Large intestine (tissue), 3 donors: ENCODE results near the gene INTS3. TPM values are rescaled to one million over a fixed set of nuclear protein-coding genes. Genes with fewer than 3 reads are reported as not detected.

Experiments used
- DNase-seq, 2 donors: peaks; one replicate each; pipeline versions ENCODE4 v3.0.0 to v3.0.0-alpha.2; 2013
- H3K27ac ChIP-seq: one replicate; pipeline ENCODE4 v1.5.1; 2013; ENCODE audit warnings: low read length
- H3K27me3 ChIP-seq: 2 replicates; pipeline ENCODE4 v1.6.1; 2013; ENCODE audit warnings: low read length; ENCODE audit not compliant: control insufficient read depth, insufficient read depth
- H3K36me3 ChIP-seq: 2 replicates; pipeline ENCODE4 v1.6.1; 2013; ENCODE audit warnings: low read length; ENCODE audit not compliant: control insufficient read depth, insufficient read depth
- H3K4me1 ChIP-seq: one replicate; pipeline ENCODE4 v1.6.1; 2013; ENCODE audit warnings: low read length; ENCODE audit not compliant: control insufficient read depth, insufficient read depth
- H3K4me3 ChIP-seq: one replicate; pipeline ENCODE4 v1.5.1; 2013; ENCODE audit warnings: low read length
- H3K9me3 ChIP-seq: one replicate; pipeline ENCODE4 v1.6.1; 2013; ENCODE audit warnings: mild to moderate bottlenecking, low read depth, low read length, moderate library complexity; ENCODE audit not compliant: control insufficient read depth
- WGBS: methylation state at CpG from one replicate; pipeline ENCODE4 v1.1.5; 2013; ENCODE audit warnings: low lambda C conversion rate; ENCODE audit not compliant: insufficient coverage; 5-methylcytosine and 5-hydroxymethylcytosine counted together
- polyA plus RNA-seq: library from polyadenylated mRNA; unstranded; fragments of 120-200 nt; gene quantifications from one replicate; pipeline ENCODE4 v1.2.1, GENCODE V29; 2013

The INTS3 gene
- polyA plus RNA-seq, 1 donor, result 62.3 TPM

DNA sequence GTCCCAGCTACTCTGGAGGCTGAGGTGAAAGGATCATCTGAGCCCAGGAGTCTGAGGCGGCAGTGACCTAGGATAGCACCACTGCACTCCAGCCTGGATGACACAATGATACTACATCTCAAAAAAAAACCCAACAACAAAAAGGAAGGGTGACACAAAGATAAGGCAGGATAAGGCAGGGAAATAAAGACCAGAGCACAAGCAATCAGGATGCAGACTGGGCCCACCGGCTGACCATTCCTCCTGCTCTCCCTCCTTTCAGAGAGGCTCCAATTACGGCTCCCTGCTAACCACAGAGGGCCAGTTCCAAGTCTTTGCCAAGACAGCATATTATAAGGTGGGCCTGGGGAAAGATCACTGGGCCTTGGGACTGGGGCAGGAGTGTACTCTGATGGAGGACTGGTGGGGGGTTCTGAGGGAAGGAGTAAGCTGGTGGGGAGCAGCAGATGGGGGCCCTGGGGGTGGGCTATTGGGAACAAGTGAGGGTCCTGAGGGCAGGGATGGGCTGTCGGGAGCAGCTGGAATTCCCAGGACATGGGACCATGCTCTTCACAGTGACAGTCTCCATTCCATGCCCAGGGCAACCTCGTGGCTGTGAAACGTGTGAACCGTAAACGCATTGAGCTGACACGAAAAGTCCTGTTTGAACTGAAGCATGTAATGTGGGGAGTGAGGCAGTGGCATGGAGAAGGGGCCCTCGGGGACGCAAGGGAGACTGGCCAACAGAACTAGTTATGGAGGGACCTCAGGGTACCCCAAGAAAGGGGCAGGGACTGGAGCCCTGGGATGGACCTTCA lies 42.1 kb upstream of the INTS3 start:
- Histone ChIP-seq H3K4me1 (peaks cover 5% of the 10 kb centered on the region), H3K27ac (no peak overlapping the region), H3K9me3 (no peaks in the 10 kb centered on the region), H3K36me3 (no peaks in the 10 kb centered on the region), H3K4me3 (no peak overlapping the region), H3K27me3 (peaks cover 19% of the 10 kb centered on the region)
- DNase-seq, result no peak
- no CpG with 5 or more reads among the region's 11 CpGs for WGBS

DNA sequence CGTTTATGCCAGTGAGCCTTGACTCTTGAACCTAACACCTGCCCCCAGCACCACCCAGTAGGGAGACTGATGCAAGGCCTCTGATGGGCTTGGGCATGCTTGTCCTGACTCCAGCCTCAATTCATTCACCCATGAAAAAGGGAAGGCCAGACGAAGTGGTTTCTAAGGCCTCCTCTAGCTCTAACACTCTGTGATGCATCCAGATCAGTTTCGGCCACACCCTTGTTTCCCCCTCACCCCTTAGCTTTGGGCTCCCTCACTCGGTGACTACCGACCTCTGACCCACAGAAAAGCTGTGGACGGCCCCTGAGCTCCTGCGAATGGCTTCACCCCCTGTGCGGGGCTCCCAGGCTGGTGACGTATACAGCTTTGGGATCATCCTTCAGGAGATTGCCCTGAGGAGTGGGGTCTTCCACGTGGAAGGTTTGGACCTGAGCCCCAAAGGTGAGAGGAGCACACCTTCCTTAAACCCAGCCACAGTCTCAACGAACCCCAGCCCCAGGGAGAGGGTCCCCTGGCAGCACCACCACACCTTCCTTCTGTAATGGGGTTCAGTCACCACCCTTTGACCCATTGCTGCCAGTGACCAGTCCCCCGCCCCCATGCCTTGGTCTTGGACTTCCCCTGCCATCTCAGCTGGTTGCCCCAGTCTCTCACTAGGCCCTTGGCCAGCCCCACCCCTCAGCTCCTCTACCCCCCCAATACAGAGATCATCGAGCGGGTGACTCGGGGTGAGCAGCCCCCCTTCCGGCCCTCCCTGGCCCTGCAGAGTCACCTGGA lies 40.3 kb upstream of the INTS3 start:
- Histone ChIP-seq H3K4me3 (no peak overlapping the region), H3K9me3 (no peaks in the 10 kb centered on the region), H3K27ac (no peak overlapping the region), H3K4me1 (peaks cover 5% of the 10 kb centered on the region), H3K27me3 (peaks cover 5% of the 10 kb centered on the region), H3K36me3 (no peaks in the 10 kb centered on the region)
- DNase-seq, result no peak
- 80% methylated on average over 1 of the region's 16 CpGs for whole genome bisulfite sequencing

DNA sequence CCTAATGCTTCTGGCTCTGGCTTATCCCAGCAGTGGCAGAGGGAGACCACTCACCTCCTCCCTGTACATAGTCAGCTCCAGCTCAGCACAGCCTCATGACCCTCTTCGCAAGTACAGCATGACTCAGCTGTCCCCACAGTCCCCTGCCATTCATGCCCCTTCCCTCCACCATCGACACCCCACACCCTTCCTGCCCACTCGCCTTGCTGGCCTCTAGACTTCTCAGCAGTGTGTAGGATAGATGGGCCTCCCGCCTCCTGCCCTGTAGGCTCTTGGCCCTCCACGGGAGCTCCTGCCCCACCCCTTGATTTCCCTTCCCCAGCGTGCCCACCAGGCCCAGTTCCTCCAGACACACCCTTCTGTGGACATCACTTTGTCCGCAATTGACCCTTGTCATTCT lies 39.6 kb upstream of the INTS3 start:
- no peaks in the 10 kb centered on the region for H3K36me3 ChIP-seq
- no peak for DNase-seq
- WGBS, result no CpG with 5 or more reads among the region's 7 CpGs
- no peak overlapping the region for H3K27ac ChIP-seq
- H3K4me3 ChIP-seq, result no peak overlapping the region
- H3K4me1 ChIP-seq, result peaks cover 5% of the 10 kb centered on the region
- H3K27me3 ChIP-seq, result peaks cover 2% of the 10 kb centered on the region
- H3K9me3 ChIP-seq, result no peaks in the 10 kb centered on the region

DNA sequence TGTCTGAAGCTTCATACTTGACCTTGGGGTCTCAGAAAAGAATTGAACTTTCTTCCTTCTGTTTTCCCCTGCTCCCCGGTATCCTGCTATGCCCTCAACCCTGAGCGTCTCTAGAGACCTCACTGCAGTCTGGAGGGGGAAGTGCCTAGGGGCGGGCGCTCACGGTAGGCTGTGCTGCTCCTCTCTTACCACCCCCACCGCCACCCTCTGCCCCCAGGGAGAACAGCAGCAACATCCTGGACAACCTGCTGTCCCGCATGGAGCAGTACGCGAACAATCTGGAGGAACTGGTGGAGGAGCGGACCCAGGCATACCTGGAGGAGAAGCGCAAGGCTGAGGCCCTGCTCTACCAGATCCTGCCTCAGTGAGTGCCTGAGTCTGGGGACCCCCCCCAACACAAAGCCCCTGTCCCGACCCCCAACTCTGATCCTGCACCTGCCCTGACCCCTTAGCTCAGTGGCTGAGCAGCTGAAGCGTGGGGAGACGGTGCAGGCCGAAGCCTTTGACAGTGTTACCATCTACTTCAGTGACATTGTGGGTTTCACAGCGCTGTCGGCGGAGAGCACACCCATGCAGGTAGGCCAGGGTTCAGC lies 39.0 kb upstream of the INTS3 start:
- Histone ChIP-seq H3K36me3 (no peaks in the 10 kb centered on the region), H3K9me3 (no peaks in the 10 kb centered on the region), H3K27me3 (peaks cover 2% of the 10 kb centered on the region), H3K4me1 (peaks cover 5% of the 10 kb centered on the region), H3K27ac (no peak overlapping the region), H3K4me3 (no peak overlapping the region)
- no peak for DNase-seq
- WGBS, result no CpG with 5 or more reads among the region's 18 CpGs

DNA sequence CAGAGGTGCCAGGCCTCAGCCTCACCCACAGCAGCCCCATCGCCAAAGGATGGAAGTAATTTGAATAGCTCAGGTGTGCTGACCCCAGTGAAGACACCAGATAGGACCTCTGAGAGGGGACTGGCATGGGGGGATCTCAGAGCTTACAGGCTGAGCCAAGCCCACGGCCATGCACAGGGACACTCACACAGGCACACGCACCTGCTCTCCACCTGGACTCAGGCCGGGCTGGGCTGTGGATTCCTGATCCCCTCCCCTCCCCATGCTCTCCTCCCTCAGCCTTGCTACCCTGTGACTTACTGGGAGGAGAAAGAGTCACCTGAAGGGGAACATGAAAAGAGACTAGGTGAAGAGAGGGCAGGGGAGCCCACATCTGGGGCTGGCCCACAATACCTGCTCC lies 34.4 kb upstream of the INTS3 start:
- Histone ChIP-seq H3K27me3 (no peaks in the 10 kb centered on the region), H3K36me3 (no peaks in the 10 kb centered on the region), H3K27ac (no peak overlapping the region), H3K4me1 (peaks cover 10% of the 10 kb centered on the region), H3K4me3 (no peak overlapping the region), H3K9me3 (no peaks in the 10 kb centered on the region)
- no peak for DNase-seq
- WGBS, result no CpG with 5 or more reads among the region's 4 CpGs

DNA sequence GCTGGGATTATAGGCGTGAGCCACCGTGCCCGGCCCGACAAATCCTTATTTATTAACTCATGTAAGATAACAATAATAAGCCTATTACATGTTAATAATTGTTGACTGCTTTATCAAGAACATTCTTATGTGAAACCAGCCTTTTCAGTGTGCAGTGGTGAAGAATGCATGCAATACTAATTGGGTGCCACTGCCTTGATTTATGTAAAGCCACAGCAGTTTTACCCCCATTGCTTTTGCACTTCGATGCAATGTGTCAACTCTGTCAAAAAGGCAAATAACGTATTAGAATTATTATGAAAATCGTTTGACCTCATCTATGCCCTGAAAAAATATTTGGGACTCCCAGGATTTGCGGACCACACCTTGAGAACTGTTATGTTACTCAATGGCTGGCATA lies 31.1 kb upstream of the INTS3 start:
- Histone ChIP-seq H3K4me1 (peaks cover 10% of the 10 kb centered on the region), H3K9me3 (no peaks in the 10 kb centered on the region), H3K4me3 (no peak overlapping the region), H3K27ac (no peak overlapping the region), H3K27me3 (no peaks in the 10 kb centered on the region), H3K36me3 (no peaks in the 10 kb centered on the region)
- WGBS, result no CpG with 5 or more reads among the region's 8 CpGs
- no peak for DNase-seq

DNA sequence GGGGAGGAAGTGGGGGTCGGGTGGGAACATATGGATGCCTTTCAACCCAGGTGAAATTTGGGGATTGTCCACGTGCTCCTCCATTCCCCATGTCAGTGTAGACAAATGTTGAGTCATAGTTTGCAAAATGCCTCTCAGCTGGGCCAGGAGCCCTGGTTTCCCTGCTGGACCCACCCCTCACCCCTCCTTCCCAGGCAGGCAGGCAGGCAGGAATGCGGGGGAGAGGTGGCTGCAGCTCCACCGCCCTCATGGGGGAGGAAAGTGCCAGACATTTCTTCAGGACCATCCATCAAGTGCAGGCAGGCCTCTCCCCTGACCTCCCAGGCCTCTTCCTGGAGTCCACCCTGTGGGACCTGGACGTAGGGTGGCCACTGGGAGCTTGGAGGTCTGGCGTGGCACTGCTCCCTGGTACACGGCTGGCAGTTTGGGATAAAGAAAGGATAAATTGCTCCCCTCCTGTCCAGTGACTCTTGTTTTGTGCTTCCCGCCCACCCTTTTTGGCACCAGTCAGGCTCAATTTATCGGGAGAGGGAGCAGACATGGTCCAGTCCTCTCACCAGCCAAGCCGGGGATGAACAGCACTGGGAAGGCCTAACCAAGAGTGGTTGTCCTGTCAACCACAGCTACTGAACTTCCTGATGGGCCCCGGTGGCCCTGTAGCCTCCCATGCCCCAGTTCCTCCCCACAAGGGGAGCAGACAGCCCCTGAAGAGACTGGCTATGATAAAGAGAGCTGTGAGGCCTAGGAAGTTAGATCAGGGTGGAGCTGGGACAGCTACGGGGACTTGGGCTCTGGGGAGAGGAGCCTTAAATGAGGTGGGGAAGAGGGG lies 30.4 kb upstream of the INTS3 start:
- Histone ChIP-seq H3K27me3 (no peaks in the 10 kb centered on the region), H3K36me3 (no peaks in the 10 kb centered on the region), H3K4me1 (peaks cover 10% of the 10 kb centered on the region), H3K27ac (peak overlapping the region; percentile 48), H3K9me3 (no peaks in the 10 kb centered on the region), H3K4me3 (no peak overlapping the region)
- DNase-seq, result peak in 1 of 2 donors; percentile 17
- no CpG with 5 or more reads among the region's 12 CpGs for WGBS

DNA sequence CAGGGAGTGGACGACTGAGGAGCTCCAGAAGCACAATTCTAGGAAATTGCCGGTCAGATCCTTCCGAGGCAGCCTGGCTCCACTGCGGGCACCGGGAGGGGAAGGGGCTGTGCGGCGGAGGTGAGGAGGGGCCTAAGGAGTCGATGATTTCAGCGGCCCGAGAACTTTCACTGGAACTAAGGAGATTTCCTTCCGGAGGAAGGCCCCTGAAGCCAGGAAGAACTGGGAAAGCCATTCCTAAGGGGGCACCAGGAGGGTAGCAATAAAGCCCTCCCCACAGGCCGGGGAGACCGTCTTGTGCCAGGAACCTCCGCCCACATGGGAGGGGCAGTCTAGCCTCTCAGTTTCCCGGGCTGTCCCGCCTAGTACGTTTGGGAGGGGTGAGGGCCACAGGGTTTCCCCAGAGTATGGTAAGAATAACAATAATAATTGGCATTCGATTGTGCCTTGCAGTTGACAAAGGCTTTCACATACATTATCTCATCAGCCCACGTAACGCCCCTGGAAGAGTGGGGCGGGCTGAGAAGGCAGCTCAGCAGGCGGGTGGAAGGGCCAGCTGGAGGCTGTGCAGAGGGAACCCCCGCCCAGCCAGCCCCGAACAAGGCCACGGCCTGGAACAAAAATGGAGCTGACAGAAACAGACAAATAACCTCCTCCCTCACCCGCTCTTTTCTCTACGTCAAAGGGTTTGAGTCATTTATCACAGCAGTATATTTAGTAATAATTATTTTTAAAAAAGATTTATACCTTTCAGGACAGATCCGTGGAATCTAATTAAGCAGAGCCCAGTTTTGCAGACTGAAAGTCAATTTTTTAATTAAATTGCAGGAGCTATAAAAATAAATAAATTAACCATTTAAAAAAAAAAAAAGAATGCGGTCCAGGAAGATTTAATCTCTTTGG lies 29.6 kb upstream of the INTS3 start:
- Histone ChIP-seq H3K4me3 (peak overlapping the region; percentile 8), H3K27me3 (no peaks in the 10 kb centered on the region), H3K36me3 (no peaks in the 10 kb centered on the region), H3K4me1 (peaks cover 10% of the 10 kb centered on the region), H3K9me3 (no peaks in the 10 kb centered on the region), H3K27ac (peak overlapping the region; percentile 48)
- 83% methylated on average over 2 of the region's 29 CpGs for WGBS
- peak; percentile 20 to 39 for DNase-seq

DNA sequence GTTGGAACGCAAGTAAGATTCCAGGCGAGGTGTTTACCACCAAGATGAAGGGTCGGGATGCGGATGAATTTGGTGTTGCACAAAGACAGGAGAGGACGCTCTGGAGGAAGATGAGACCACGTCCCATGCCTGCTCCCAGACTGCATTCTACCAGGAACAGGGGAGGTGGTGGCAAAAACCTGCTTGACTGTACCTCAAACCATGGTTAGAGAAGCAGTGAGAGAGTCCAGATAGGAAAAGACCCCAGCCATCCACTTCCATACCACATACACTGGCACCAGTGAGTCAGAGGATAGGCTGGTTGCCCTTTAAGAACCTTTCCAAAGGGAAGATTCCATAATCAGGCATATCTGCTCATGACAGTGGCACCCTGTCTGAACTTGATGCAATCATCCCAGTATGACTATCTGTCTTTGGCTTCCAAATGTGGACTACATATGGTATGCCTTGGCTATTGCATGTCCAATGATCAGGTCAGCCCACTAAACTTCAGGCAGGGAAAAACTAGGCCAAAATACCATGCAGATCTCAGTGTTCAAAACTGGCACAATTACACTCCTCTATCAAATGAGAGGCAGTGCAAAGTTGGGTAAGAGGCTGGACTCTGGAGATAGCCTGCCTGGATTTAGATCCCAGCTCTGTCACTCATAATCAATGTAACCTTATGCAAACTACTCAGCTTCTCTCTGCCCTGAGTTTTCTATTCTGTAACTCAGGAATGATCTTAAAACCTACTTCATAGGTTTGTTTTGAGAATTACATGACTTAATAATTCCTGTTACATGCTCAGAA lies 28.7 kb upstream of the INTS3 start:
- DNase-seq, result no peak
- Histone ChIP-seq H3K4me1 (peaks cover 10% of the 10 kb centered on the region), H3K36me3 (no peaks in the 10 kb centered on the region), H3K4me3 (no peak overlapping the region), H3K27me3 (no peaks in the 10 kb centered on the region), H3K9me3 (no peaks in the 10 kb centered on the region), H3K27ac (no peak overlapping the region)
- WGBS, result no CpG with 5 or more reads among the region's 6 CpGs
